Measurements from ENCODE around the gene LOXL1.

LOXL1 gene

DNA sequence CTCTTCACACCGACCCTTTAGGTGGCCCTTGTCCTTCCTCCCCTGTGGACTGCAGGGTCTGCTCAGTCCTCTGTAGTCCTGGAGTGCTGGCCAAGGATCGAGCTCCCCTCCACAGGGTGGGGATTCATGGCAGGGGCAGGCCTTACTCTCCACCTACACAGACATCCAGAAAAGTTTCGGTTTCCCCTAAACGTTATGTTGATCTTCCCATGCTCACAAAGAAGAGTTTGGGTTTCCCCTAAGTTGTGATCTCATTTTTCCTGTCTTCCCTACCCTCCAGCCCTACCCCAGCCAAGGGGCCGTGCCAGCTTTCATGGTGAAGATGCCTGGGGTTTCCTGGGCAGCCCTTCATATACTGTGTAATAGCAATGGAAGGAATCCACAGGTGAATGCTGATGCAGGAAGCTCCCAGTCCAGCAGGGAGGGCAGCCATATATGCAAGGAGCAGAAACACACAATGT, 55.5 kb downstream of the LOXL1 start:
- DNase-seq (ENCODE audit: low spot score) = no peak

DNA sequence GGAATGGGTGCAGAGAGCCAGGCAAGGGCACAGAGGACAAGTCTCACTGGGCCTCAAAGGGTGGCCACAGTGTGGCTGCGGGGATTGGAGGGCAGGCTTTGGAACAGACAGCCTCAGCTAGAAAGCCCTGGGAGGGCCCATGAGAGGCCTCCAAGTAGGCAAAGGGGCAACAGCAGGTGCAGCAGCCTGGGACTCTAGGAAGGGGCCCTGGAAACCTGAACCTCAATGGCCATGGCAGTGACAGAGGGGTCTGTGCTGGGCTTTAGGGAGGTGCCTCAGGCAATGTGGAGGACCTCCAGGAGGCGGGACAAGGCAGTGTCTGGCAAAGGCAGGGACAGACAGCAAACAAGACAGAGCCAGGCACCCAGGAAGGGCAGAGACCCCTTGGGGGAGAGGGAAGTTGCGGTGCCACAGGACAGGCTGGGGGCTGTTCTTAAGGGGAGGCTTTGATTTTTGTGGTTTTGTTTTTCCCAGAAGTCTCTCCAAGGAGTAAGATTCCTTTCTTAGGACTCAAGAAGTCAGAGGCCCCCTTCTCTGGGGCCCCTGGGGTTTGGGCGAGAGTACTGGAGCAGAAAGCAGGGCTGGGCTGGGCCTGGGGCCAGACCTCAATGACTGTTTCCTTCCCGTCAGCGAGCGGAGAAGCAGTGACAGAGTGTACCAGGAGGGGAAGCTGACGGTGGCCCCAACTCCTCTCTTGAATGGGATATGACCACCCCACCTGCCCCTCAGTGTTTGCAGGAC, 56.1 kb downstream of the LOXL1 start:
- DNase-seq (ENCODE audit: low spot score) = no peak

DNA sequence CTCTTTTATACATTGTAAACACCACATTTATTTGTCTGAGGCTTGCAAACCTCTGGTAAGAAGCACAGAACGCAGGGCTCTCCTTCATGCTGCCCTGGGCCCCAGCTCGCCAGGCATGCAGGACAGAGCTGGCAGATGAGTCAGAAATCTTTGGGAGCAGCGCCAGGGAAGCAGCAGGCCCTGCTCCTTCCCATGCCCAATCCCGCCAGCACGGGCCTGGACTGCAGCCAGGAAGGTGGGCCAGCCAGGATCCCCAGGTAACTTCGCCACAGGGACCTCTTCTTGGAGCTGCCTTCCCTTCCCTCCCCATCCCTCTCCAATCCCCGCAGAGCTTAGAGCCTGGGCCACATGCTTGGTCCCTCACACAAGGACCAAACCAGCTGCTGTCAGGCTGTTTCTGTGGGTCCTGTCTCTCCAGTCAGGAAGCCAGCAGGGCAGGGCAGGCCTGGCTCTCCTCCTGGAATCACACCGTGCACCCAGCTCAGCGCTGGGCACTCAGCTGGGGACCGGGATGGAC, 57.0 kb downstream of the LOXL1 start:
- no peak for DNase-seq (ENCODE audit: low spot score)

DNA sequence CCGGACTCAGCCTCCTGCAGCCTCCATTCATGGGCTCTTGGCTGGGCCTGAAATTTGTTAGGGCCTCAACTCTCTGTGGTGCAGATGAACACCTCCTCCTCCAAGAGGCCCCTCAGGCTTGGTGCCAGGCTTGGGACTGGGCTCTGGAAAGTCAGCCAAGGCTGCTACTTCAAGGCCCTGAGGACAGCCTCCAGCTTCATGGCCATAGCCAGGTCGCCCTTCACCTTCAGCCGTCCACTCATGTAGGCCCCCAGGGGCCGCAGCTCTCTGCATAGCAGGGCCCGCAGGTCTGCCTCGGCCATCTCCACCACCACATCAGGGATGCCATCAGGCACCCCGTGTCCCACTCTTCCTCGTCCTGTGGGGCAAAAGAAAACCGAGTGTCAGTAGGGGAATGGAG, 57.5 kb downstream of the LOXL1 start:
- no peak for DNase-seq (ENCODE audit: low spot score)

DNA sequence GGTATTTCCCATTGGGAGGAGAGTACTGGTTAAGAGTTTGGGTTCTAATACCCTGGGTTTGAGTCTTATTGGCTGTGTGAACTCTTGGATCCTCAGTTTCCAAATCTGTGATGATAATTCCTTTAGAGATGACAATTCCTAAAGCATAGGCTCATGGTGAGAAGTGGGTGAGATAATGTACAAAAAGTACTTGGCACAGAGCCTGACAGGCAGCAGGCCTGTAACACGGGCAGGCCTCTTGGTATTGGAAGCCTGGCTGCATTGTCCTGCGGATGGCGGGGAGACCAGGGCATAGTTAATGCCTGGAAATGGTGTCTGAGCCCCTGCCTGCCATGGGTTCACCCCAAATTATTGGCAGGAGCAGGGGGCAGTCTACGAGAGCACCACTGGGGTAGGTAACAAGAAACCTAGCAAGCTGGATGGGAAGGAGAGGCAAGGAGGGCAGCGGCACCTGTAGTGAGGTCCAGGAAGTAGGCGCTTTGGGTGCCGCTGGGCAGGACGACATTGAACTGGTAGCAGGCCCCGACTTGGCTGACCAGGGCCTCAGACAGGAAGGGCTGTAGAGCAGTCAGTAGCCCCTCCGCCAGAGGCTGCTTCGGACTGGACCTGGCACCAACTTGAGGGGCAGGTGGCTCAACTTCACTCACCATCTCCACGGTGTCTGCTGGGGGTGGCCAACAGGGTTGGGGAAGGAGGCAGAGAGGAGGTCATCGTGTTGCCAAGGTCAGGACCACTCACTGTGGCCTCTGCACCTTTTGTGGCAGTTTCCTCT, 58.1 kb downstream of the LOXL1 start:
- DNase-seq (ENCODE audit: low spot score) = no peak

DNA sequence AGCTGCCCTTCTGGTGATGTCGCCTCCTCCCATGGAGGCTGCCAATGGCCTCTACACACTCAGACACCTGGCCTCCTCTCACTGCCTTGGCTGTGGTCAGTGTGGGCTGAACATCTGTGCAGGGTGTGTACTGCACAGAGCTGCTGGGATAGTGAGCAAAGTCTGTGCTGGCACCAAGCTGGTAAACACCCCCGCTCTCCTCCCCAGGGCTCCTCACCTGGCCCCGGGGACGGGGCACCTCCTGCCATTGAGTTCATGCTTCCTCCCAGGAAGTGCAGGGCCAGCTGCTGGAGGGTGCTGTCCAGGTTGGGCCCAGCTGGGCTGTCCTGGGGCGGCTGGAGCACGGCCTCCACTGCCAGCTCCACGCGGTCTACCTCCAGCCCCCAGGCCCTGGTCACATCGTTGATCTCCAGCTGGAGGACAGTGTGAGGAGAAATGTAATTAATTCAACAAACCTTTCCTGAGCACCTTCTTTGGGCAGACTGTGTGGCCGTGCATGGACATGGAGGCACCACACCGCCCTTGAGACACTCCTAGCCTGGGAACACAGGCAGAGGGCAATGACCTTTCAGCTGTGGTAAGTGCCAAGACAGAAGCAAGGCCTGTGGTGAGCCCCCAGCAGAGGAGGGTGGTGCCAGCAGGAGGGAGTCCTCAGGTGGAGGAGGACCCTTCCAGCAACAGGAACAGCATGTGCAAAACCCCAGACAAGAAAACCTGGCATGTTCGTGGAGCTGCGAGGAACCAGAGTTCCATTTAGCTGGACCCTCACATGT, 59.0 kb downstream of the LOXL1 start:
- peak; percentile 62 for DNase-seq (ENCODE audit: low spot score)

DNA sequence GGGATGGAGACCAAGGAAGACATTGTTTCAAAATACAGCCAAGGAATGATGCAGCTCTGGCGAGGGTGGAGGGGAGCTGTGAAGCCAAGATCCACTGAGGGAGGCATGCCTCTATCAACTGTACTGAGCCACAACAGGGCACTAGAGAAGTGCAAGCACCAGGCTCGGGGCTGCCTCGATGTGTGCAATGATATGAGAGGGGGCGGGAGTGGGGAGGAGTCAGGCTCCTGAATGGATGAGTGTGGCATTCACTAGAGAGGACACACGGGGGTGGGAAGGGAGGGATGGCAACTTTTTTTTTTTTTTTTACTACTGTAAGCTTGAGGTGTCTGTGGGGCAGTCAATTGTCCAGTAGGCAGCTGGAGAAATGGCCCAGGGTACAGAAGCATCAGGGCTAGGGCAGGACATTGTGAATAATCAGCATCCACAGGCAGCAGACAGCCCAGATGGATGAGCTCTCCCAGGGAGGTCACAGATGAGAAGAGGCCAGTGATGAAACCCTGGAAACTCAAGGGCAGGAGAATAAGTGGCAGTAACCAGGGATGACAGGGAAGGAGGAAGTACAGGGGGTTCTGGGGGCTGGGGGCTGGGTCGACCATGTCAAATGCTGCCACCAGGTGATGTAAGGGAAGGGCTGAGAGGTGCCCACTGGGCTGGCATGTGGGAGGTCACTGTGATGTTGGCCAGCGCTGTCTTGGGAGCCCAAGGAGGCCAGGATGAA, 60.0 kb downstream of the LOXL1 start:
- no peak for DNase-seq (ENCODE audit: low spot score)

DNA sequence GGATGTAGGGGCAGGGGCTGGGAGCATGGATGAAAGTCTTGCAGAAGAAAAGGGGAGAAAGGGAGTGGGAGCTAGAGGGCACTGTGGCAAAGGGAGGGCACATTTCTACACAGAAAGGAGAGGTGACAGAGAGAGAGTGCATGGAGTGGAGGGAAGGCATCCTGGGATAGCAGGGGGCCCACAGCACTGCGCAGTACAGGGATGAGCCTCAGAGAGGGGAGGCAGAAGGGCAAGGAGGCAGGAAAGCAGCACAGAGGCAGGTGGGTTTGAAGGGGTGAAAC, 60.5 kb downstream of the LOXL1 start:
- DNase-seq (ENCODE audit: low spot score) = no peak

DNA sequence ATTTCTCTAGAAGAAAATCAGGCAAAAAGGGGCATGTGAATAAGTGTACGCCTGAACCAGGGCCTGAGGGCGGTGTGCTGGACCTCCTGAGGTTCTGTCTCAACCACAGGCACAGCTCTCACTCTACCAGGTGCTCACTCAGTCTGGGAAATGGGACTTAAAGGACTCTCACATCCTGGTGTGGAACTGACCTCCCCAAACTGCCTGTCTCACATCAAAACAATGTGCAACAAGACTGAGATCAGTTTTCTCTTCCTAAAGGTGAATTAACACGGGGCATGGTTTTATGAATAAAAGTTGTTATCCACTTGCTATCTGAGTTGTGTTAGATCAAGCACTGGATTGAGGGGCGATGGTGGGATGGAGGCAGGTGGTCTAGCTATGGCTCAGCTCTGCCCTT, 61.0 kb downstream of the LOXL1 start:
- no peak for DNase-seq (ENCODE audit: low spot score)

DNA sequence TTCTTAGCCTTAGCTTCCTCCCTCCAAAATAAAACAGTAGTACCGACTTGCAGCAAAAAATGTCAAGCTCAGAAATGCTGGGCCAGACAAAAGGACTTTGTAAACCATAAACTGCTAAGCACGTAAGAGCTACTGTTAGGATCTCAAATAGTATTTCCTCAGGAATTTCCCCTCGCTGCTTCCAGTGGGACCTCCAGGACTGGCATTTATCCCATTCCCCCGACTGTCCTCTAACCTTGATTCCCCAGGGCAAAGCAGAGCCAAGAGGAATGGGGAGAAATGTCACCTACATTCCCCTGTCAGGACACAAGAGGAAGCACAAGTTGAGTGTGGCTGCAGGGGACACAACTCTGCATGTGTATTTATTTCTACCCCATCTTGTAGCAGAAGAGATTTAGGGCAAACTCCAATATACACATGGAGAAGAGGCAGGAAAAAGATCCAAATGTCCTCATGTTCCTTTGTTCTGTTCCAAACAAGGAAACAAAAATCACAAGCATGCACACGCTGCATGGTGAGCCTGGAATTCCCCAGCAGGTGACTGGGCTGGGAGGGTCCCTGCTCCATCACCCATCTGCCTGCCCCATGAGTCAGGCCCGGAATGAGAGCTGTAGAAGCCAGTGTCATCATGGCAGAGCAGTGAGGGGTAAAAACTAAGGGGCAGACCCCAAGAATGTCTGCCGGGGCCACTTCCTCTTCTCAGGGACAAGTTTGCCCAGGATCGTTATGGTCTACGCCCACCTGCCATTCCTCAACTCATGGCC, 61.6 kb downstream of the LOXL1 start:
- no peak for DNase-seq (ENCODE audit: low spot score)

DNA sequence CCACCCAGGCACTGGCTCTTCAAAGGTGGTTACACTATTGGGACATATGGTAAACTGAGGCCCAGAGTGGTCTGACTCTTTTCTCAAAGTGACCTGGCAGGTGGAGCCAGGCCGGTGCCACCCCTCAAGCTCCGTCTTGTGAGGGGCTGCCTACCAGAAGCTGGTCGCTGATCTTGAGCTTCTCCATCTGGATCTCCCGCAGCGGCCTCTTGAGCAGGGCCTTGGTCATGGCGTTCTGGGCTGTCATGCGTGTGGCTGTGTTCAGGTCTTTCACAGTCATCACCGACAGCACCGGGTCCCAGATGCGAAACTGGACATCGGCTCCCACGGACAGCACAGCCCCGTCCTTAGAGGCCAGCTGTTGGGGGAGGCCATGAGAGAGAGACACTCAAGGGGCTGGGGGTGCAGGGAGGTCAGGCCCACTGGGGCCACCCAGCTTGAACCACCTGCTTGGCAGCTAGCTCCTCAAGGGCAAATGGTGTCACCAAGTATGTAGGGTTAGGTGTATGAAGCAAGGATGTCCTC, 62.2 kb downstream of the LOXL1 start:
- DNase-seq (ENCODE audit: low spot score) = no peak

DNA sequence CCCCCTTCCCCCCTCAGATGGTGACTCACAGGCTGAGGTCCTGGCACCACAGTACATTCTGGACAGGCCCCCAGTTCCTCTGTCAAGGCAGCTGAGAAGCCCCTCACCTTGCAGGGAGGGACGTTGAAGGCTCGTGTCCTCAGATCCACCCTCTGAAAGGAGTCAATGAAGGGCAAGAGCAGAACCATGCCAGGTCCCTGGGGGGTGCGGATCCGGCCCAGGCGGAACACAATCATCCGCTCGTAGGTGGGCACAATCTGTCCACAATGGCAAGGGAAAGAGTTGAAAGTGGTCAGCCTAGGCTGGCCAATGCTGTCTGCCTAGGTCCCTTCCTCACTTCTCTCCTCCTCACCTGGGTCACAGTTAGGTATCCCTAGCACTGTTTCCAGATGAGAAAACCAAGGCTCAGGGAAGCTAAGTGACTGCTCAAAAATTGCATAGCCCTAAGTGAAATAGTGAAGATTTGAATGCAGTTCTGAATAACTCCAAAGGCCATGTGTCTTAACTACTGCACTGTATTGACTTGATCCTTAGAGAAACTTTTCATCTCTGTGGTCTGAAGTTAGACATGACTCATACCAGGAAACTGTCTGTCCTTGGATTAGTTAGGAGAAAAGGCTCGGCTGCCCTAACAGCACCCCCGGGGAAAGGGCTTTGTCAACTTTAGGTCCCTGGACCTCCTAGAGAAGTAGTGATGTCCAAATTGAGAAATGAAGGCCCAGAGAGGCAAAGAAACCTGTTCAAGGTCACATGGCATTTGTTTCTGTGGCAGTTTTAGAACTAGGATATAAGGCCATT, 62.9 kb downstream of the LOXL1 start:
- DNase-seq (ENCODE audit: low spot score) = peak; percentile 60

DNA sequence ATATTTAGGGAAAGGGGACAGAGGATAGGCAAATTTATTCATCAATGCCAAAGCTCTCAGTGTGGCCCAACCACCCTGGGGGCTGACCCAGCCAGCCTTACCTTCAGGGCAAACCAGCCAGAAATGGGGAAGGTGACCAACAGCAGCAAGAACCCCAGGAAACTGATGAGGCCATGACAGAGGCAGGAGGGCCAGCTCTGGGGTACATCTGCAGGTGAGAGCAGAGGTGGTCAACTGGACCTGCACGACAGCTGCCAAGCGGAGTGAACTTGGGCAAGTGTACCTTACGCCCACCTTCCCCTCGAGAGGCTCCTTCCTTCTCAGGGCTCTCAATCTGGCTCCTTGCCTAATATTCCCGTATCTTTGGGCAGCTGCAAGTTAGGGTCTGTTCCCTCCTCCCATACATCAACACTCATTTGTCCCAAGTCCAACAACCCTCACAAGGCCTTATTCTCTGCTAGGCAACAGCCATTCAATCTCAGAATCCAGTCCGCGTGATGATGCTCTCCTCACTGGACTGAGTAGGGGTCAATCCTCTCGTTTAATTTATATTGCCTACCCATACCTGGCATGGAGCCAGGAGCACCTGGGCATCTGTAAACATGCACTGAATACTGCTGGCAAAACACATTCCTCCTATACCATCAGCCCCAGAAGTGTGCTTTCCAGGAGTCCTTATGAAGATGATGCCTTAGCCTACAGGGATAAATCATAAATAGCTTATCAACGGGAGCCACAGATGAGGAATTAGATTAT, 64.2 kb downstream of the LOXL1 start:
- no peak for DNase-seq (ENCODE audit: low spot score)

DNA sequence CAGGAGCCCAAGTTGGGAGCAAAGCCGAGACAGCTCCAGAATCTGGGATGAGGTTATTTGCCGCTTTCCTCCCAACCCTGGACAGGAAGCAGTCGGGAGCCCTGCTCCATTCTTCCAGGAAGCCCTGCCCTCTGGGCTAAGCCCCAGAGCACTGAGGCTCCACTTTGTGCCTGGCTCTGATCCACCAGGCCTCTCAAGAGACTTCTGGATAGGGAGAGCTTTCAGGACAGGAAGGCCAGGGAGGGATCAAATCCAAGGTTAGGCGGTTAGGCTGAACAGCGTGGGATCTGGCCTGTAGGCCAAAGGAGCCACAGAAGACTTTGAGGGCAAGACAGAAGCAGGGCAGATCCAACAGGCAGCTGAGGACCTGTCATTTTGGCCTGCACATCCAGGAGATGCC, 65.0 kb downstream of the LOXL1 start:
- no peak for DNase-seq (ENCODE audit: low spot score)

DNA sequence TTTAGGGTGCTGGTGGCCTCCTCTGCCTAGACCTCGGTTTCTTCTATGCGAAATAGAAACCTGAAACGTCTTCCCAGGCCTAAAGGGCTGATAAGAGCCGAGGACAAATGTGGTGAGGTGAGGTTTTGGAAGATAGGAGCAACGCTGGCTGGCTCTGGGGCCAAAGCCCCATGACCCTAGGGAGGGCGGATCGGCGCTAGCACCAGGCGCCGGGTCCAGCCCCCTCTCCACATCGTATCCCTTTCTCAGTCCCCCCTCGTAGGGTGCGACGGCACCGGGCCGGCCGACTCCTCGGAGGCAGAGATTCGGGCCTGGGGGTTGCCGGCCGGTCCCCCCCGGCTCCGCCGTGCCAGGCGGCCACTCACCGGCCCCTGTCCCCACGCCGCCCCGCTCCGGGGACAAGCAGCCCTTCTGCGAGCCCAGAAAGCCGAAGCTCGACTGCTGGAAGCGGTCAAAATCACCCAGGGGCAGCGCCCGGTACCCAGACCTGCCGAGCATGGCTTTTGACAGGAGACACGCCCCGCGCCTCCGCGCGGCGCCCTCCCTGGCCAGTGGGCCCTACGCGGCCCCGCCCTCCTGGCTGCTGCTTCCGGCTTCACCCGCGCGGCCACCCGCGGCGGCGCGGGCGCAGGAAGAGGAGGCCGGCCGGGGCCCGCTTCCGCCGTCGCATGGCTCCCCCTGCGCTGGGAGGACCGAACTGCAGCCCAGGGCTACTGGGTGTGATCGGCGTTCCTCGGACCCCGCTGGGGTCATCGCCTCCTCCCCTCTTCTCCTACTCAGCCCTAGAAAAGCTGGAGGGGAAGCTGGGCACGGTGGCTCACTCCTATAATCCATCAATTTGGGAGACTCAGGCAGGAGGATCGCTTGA, 65.7 kb downstream of the LOXL1 start, which contains the start of gene STOML1:
TSS of gene STOML1 (minus strand) at position 570 of the 868 bp plus-strand sequence. CDS start at position 498, 72 bp downstream.
- peak; percentile 89 for DNase-seq (ENCODE audit: low spot score)

DNA sequence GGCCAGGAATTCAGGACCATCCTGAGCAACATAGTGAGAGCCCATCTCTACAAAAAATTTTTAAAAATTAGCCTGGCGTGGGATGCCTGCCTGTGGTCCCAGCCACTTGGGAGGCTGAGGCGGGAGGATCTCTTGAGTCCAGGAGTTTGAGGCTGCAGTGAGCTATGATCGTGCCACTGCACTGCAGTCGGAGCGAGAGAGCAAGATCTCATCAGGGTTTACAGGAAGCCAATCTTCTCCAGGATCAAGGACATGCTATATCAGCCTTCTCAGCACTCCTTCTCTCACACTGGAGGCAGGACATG, 66.3 kb downstream of the LOXL1 start:
- DNase-seq (ENCODE audit: low spot score) = no peak

DNA sequence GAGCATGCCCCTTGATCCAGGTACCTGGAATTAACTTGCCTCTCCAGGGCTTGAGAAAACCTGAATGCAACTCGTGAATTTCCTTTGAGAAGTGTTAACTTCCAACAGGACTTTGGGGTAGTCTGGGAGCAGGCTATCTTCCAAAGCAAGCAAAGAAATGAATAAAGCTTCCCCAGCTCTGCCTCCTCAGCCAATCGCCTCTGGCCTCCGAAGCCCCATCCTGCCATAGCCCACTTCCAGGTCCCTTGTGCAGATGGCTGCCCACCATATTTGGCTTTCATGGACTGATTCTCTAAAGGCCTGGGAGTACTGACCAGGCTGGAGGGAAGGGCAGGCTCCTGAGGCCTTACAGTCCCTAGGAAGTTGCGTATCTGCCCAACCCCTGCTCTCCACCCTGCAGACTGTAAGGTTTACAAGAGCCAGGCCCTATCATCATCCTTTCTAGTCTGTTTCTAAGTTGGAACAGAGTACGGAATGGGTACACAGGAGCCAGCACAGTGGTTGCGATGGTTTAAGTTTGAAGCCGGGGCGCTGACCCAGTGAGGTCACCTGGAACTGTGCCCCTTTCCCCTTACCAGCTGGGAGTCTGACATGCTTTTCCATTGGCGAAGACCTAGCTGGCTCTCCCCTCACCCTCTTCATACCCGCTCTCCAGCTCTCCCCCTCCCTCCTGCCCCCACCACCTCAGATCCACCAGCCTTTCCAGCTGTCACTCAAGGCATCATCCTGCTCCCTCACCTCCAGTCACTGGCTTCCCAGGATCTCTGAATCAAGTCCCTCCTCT, 67.1 kb downstream of the LOXL1 start:
- no peak for DNase-seq (ENCODE audit: low spot score)

DNA sequence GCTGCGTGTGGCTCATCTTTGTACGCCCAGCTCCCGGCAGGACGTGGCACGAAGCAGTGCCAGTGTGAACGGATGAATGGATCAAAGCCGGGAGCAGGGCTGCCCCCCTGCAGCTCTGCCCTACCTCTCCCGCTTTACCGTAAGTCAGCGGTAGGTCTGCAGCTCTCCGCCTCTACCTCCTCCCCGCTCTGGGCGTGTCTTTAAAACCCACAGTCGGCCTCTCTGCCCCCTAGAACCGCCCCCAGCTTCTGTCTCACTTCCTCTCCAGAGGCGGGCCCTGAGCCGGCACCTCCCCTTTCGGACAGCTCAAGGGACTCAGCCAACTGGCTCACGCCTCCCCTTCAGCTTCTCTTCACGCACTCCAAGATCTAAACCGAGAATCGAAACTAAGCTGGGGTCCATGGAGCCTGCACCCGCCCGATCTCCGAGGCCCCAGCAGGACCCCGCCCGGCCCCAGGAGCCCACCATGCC, 68.2 kb downstream of the LOXL1 start, which contains the start of gene PML:
TSS of gene PML (plus strand) at position 304 of the 471 bp plus-strand sequence. CDS start at position 401, 97 bp downstream.
- peak; percentile 93 for DNase-seq (ENCODE audit: low spot score)

All from SW480 (cell line).